ENCODE measurements around the gene PTGER2.
A peak's percentile ranks its signal among the peaks of the same experiment; 100 is the strongest.

Gene PTGER2

DNA sequence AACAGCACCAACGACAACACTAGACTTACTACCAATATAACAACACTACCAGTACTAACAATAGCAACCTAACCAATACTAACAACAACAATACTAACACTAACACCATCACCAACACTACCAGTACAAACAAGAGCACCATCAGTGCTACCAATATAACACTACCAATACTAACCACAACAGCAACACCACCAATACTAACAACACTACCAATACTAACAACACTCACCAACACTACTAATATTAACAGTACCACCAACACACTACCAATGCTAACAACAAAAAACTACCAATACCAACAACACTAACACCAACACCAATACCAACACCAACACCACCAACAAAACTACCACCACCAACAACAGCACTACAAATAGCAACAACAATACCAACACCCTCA lies 25.1 kb downstream of the PTGER2 start:
- no peak overlapping the region for H3K4me3 Mint-ChIP-seq
- DNase-seq (no peak), ATAC-seq (no peak)
- H3K27ac Mint-ChIP-seq, result no peak overlapping the region
- peaks cover 3% of the 10 kb centered on the region for H3K27me3 Mint-ChIP-seq
- H3K36me3 Mint-ChIP-seq (ENCODE audit: low read depth), result no peaks in the 10 kb centered on the region
- peaks cover 13% of the 10 kb centered on the region for H3K4me1 Mint-ChIP-seq
- no peaks in the 10 kb centered on the region for H3K9me3 Mint-ChIP-seq

DNA sequence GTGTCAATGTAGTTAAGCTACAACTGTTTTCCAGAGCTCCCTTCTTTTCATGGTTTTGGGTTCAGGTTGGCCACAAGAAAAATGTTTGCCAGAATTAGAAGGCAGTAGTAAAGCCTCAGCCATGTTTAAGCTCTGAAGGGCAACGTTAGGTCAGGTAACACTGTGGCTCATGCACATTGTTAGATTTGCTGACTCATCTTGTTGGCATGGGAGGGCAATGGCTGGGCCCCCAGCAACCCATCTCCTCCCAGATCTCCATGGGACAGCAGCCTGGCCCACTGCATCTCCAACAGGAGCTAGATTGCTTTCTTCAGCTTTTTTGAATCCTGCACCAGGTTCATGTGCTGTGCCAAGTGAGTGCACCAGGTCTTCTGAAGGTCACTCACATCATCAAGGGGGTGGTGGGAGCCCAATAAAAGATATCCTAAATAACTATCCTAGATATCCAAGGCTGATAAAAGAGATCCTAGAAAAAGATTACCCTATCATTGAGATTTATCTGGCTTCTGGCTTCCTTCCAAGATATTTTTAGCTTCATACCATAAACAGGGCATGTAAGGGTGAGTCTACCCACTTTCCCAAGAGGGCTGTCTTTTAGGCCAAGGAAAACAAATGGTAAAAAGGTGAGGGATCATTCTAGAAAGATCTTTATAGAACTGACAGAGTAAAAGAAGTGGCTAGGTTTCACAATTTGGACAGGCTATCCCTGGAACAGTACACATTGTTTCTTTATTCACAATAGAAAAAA lies 28.9 kb downstream of the PTGER2 start:
- Mint-ChIP-seq H3K4me1 (peaks cover 8% of the 10 kb centered on the region), H3K36me3 (ENCODE audit: low read depth) (no peaks in the 10 kb centered on the region), H3K9me3 (no peaks in the 10 kb centered on the region), H3K27ac (no peak overlapping the region), H3K4me3 (no peak overlapping the region), H3K27me3 (peaks cover 4% of the 10 kb centered on the region)
- ATAC-seq (no peak), DNase-seq (no peak)

DNA sequence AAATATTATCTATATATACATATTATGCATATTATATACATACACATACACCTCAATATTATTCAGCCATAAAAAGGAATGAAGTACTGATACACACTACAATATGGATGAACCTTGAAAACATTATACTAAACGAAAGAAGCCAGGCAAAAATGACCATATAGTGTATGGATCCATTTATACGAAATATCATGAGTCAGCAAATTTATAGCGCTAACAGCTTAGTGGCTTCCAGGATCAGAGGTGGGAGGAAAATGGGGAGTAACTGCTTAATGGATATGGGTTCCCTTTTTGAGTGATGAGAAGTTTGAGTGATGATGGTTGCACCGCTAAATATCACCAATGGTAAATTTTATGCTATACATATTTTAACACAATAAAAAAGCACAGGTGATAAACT lies 32.7 kb downstream of the PTGER2 start:
- H3K27me3 Mint-ChIP-seq, result peaks cover 1% of the 10 kb centered on the region
- H3K27ac Mint-ChIP-seq, result no peak overlapping the region
- H3K36me3 Mint-ChIP-seq (ENCODE audit: low read depth), result no peaks in the 10 kb centered on the region
- no peak for ATAC-seq
- peaks cover 35% of the 10 kb centered on the region for H3K4me1 Mint-ChIP-seq
- DNase-seq, result no peak
- H3K4me3 Mint-ChIP-seq, result no peak overlapping the region
- no peaks in the 10 kb centered on the region for H3K9me3 Mint-ChIP-seq

DNA sequence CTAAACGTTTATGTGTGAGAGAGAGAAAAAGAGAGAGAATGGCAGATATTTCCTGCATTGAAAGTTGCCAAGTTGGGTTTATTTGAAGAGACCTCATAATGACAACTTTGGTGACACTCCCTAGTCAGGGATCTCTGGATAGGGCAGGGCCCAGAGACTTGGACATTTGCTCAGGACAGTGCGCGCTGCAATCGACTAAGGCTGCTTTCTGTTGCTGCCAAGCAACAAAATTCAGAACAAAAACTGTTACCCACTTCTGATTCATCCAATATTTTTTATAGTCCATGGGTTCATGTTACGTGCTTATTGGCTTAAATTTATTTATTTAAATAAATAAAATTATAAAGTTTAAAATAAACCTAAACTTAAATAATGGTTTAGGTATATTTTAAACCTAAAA lies 34.2 kb downstream of the PTGER2 start:
- ATAC-seq, result no peak
- Mint-ChIP-seq H3K9me3 (no peaks in the 10 kb centered on the region), H3K27ac (no peak overlapping the region), H3K27me3 (peaks cover 1% of the 10 kb centered on the region), H3K36me3 (ENCODE audit: low read depth) (no peaks in the 10 kb centered on the region), H3K4me3 (no peak overlapping the region), H3K4me1 (peaks cover 48% of the 10 kb centered on the region)
- no peak for DNase-seq

DNA sequence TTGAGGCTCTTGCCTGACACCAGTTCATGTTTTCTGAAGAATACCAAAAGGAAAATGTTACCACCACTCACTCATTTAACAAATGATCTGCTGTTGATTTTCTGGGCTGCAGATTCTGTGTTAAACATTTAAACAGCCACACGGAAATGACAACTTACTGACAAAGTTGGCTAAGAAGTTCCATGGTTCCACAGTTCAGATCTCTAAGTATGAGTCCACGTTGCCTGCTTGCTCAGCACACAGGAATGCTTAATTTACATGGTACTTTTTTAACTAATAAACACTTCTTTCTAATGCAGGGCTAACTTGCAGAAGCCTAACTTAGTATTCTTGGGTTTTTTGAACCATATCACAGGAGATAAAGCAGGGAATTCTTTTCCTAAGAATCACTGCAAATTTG lies 34.7 kb downstream of the PTGER2 start:
- H3K9me3 Mint-ChIP-seq, result no peaks in the 10 kb centered on the region
- no peak for ATAC-seq
- peak overlapping the region; percentile 23 for H3K27ac Mint-ChIP-seq
- no peak overlapping the region for H3K4me3 Mint-ChIP-seq
- DNase-seq, result no peak
- H3K36me3 Mint-ChIP-seq (ENCODE audit: low read depth), result no peaks in the 10 kb centered on the region
- H3K27me3 Mint-ChIP-seq, result peaks cover 1% of the 10 kb centered on the region
- peaks cover 53% of the 10 kb centered on the region for H3K4me1 Mint-ChIP-seq

DNA sequence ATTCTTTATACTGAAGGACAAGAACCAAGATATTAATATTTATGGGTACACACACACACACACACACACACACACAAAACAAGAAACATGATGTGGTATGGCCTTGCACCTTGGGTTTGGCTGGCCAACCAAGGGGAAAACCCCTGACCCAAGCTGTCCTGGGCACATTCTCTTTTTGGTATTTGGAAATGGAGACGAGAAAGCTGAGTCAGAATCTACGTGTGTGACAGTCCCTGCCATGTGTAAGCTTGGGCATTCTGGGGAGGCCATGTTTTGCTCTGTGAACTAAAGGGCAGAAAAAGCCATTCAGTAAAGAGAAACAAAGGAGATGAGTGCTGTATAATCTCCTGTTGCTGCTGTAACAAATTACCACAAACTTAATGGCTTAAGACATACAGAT lies 35.6 kb downstream of the PTGER2 start:
- H3K27me3 Mint-ChIP-seq, result peaks cover 1% of the 10 kb centered on the region
- H3K4me3 Mint-ChIP-seq, result no peak overlapping the region
- peaks cover 63% of the 10 kb centered on the region for H3K4me1 Mint-ChIP-seq

DNA sequence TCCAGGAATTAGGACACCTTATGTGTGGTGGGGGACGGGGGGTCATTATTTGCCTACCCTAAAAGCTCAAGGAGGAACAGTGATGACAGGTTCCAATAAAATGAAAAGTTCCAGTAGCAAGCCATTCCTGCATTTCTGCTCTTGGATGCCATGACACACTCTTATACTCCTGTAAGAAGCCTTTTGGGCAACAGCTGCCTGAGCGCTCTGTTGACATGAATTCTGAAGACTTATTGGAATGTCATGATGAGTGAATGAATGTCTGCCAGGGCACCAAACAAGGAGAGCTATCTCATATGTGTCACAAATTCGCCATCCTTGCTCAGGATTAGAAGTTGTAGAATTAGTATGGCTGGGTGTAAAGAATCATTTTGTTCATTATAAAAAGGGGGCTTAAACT lies 36.3 kb downstream of the PTGER2 start:
- Mint-ChIP-seq H3K27me3 (no peaks in the 10 kb centered on the region), H3K36me3 (ENCODE audit: low read depth) (peaks cover 2% of the 10 kb centered on the region), H3K4me1 (peaks cover 70% of the 10 kb centered on the region), H3K9me3 (peaks cover 9% of the 10 kb centered on the region), H3K27ac (peak overlapping the region; percentile 97), H3K4me3 (no peak overlapping the region)
- DNase-seq (no peak), ATAC-seq (no peak)

More for the DNA sequence above, 35.6 kb downstream of the PTGER2 start:
- peaks cover 4% of the 10 kb centered on the region for H3K9me3 Mint-ChIP-seq
- no peaks in the 10 kb centered on the region for H3K36me3 Mint-ChIP-seq (ENCODE audit: low read depth)
- DNase-seq (peak; percentile 30), ATAC-seq (peak; percentile 26)
- peak overlapping the region; percentile 97 for H3K27ac Mint-ChIP-seq

DNA sequence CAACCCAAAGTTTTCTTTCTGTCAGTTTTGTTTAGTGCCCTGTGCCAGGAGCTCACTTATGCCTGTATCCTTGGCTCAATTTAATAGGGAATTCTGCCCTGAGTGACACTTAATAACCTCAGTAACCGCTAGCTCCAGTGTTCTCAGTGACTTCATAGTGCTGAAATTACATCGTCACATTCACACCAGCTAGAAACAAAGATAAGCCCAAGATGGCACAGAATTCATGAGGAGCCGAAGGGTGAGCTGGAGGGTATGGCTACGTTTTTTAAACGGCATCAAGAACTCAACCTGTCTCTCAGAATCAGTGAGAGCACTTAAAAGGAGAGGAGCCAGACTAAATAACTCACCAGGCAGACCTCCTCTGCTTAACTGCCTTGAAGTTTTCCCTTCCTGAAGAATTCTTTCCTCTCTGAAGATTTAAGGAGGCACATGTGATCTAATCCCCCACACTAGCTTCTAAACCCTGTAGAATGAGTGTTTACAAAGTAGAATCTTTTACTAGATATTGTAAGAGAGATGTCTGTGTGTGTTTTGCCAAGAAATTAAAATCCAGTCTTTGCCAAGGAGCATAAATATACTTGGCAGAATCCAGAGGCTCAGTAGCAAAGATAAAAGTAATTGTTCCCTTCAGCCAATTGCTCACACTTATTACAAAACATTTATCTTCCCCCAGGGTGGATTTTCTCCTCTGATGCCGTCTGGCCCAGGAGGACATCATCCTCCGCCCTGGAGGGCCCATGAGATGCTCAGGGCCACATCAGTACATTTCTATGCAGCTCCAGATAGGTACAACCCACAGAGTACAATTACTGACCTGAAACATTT lies 37.3 kb downstream of the PTGER2 start:
- Mint-ChIP-seq H3K9me3 (peaks cover 9% of the 10 kb centered on the region), H3K36me3 (ENCODE audit: low read depth) (peaks cover 2% of the 10 kb centered on the region), H3K27me3 (no peaks in the 10 kb centered on the region), H3K4me3 (peak overlapping the region; percentile 66), H3K27ac (peak overlapping the region; percentile 97), H3K4me1 (peaks cover 78% of the 10 kb centered on the region)
- ATAC-seq, result peak; percentile 88
- DNase-seq, result no peak

DNA sequence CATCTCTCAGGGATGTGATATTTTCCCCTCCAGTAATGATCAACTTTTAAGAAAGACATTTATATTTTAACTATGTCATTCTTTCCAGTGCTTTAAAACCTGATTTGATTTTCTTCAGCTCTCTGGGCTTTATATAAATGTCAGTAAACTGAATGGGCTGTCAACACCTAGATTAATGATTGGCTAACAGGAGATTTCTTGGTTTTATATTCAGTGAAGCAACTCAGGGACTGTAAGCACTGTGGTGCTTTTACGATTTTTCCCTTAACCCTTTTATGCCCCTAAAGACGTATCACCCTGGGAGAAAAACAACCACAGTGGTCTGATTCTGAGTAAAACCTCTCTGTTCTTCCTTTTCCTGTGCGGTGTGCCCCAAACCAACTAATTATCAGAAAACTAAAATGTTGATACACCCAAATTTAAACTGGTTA lies 38.0 kb downstream of the PTGER2 start:
- Mint-ChIP-seq H3K36me3 (ENCODE audit: low read depth) (peaks cover 2% of the 10 kb centered on the region), H3K27me3 (no peaks in the 10 kb centered on the region), H3K4me3 (peak overlapping the region; percentile 66), H3K4me1 (peaks cover 78% of the 10 kb centered on the region), H3K9me3 (peaks cover 9% of the 10 kb centered on the region), H3K27ac (peak overlapping the region; percentile 97)
- peak; percentile 43 for DNase-seq
- peak; percentile 94 for ATAC-seq

DNA sequence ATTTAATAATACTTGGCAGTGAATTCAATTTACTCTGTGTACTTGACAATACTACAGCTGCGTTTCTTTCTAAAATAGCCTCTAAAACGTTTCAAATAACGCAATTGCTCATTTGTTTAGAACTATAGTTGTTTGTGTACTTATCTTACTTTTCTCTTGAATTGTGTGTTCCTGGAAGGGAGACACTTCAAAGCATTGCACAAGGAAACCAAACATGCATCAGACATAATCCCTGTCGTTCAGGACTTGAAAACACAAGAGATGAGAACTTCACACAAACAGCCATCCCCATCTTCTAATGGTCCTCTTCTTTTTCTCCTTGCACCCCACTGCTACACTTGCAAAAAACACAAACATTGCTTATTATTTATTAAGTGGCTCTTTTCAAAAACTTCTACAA lies 38.5 kb downstream of the PTGER2 start:
- DNase-seq (no peak), ATAC-seq (no peak)
- Mint-ChIP-seq H3K27ac (peak overlapping the region; percentile 97), H3K36me3 (ENCODE audit: low read depth) (peaks cover 2% of the 10 kb centered on the region), H3K27me3 (no peaks in the 10 kb centered on the region), H3K4me3 (peak overlapping the region; percentile 66), H3K9me3 (peaks cover 9% of the 10 kb centered on the region), H3K4me1 (peaks cover 78% of the 10 kb centered on the region)

DNA sequence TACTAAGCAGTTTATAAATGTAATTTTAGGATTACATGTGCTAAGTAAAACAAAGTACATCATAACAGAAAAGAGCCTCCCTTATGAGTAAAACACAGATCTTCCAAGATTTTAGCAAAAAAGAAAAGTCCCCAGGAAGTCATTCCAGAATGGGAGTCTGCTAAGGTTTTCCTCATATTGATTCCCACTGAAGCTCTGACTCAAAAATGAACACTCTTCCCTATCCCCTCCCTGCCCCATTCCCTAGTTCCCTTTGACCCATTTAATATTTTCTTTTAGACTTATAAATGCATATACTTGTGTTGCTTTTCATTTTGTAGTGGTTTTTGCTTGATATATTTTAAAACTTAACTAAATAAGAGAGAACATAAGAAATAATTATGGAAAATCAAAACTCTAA lies 40.1 kb downstream of the PTGER2 start:
- no peaks in the 10 kb centered on the region for H3K27me3 Mint-ChIP-seq
- DNase-seq, result no peak
- no peak overlapping the region for H3K27ac Mint-ChIP-seq

DNA sequence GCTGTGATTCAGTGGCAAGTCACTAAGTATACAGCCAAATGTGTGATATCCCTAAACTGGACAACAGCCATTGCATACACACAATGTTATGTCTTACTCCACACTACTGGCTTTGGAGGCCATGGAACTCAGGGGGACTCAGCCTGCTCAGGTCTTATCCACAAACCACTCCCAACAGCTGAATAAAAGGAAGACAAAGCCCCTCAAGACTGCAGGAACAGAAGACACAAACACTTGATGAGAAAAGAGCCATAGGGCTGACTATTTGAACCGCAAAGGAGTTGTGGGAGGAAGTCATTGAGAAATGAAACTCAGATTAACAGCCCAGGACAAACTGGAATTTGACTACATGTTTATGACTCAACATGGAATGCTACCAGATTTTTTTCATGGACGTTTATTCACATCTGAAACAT lies 40.9 kb downstream of the PTGER2 start:
- Mint-ChIP-seq H3K27ac (peak overlapping the region; percentile 52), H3K4me3 (no peak overlapping the region)

More for the DNA sequence above, 40.1 kb downstream of the PTGER2 start:
- Mint-ChIP-seq H3K4me1 (peaks cover 68% of the 10 kb centered on the region), H3K9me3 (peaks cover 9% of the 10 kb centered on the region), H3K36me3 (ENCODE audit: low read depth) (peaks cover 2% of the 10 kb centered on the region), H3K4me3 (no peak overlapping the region)
- ATAC-seq, result no peak

DNA sequence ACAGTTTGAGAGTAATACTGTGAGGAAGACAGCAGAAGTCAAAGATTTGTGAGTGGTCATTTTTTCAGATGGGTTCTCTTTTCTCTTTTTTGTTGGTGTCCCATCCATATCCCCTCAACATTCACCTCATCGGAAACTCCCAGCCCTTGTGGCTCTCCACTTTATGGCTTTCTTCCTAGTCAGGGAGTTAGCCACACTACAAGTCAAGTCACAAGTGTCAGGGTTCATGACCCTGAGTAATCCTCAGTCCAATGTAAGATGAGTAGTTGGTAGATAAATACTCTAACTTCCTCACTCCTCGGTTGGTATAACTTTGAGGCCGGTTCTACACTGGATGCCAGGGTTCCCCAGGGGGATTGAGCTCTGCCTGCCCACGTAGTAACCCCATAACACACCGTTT lies 41.4 kb downstream of the PTGER2 start:
- H3K27me3 Mint-ChIP-seq, result no peaks in the 10 kb centered on the region
- peaks cover 9% of the 10 kb centered on the region for H3K9me3 Mint-ChIP-seq
- H3K27ac Mint-ChIP-seq, result peak overlapping the region; percentile 52
- no peak overlapping the region for H3K4me3 Mint-ChIP-seq
- peaks cover 57% of the 10 kb centered on the region for H3K4me1 Mint-ChIP-seq
- DNase-seq (no peak), ATAC-seq (no peak)
- peaks cover 2% of the 10 kb centered on the region for H3K36me3 Mint-ChIP-seq (ENCODE audit: low read depth)

More for the DNA sequence above, 40.9 kb downstream of the PTGER2 start:
- no peak for DNase-seq
- ATAC-seq, result no peak
- Mint-ChIP-seq H3K27me3 (no peaks in the 10 kb centered on the region), H3K4me1 (peaks cover 60% of the 10 kb centered on the region), H3K36me3 (ENCODE audit: low read depth) (peaks cover 2% of the 10 kb centered on the region), H3K9me3 (peaks cover 9% of the 10 kb centered on the region)

DNA sequence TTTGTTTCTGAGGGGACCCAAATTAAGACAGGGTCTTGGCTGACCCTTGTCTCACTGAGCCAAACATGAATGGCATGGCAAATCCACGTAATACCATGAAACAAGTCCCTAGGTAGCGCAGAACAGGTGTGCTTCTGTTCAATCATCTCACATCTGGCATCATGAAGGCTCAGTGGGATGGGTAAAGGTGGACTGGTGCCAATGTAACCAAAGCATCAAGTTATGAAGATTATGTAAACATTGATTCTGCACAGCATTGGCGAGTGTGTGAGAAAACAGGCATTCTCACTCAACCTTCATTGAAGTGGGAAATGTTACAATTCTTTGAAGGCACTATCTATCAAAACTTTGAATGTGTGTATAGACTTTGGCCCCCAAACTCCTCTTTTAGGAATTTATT lies 41.9 kb downstream of the PTGER2 start:
- peaks cover 2% of the 10 kb centered on the region for H3K36me3 Mint-ChIP-seq (ENCODE audit: low read depth)
- ATAC-seq (no peak), DNase-seq (no peak)
- H3K4me1 Mint-ChIP-seq, result peaks cover 53% of the 10 kb centered on the region
- no peak overlapping the region for H3K27ac Mint-ChIP-seq
- peaks cover 9% of the 10 kb centered on the region for H3K9me3 Mint-ChIP-seq
- no peaks in the 10 kb centered on the region for H3K27me3 Mint-ChIP-seq
- no peak overlapping the region for H3K4me3 Mint-ChIP-seq

DNA sequence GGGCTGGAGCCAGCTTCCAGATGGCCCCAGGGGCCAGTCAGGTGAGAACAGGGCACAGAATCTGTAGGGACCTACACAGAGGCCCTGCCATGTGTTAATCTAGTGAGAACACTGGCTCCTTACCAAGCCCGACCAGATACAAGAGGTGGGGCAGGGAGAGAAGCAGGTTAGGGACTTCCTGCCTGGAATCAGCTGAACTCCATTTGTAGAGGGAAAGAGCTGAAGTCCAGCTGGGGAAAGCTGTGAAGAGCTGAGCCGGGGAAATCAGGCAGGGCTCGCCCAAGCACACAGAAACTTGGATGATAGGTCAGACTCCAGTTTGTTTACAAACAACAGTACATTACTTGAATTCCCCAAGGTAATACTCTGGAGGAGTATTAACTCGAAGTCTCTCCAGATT lies 46.7 kb downstream of the PTGER2 start:
- H3K9me3 Mint-ChIP-seq, result no peaks in the 10 kb centered on the region
- H3K4me1 Mint-ChIP-seq, result peaks cover 7% of the 10 kb centered on the region
- no peak for ATAC-seq
- H3K36me3 Mint-ChIP-seq (ENCODE audit: low read depth), result no peaks in the 10 kb centered on the region
- no peaks in the 10 kb centered on the region for H3K27me3 Mint-ChIP-seq
- no peak overlapping the region for H3K4me3 Mint-ChIP-seq
- no peak for DNase-seq
- H3K27ac Mint-ChIP-seq, result no peak overlapping the region
